Measurements from ENCODE around the gene CFAP69. TPM values are rescaled to one million over a fixed set of nuclear protein-coding genes. Genes with fewer than 3 reads are reported as not detected.

The CFAP69 gene
- total RNA-seq, 1 experiment from 2014 or later, result 3.4 TPM

DNA sequence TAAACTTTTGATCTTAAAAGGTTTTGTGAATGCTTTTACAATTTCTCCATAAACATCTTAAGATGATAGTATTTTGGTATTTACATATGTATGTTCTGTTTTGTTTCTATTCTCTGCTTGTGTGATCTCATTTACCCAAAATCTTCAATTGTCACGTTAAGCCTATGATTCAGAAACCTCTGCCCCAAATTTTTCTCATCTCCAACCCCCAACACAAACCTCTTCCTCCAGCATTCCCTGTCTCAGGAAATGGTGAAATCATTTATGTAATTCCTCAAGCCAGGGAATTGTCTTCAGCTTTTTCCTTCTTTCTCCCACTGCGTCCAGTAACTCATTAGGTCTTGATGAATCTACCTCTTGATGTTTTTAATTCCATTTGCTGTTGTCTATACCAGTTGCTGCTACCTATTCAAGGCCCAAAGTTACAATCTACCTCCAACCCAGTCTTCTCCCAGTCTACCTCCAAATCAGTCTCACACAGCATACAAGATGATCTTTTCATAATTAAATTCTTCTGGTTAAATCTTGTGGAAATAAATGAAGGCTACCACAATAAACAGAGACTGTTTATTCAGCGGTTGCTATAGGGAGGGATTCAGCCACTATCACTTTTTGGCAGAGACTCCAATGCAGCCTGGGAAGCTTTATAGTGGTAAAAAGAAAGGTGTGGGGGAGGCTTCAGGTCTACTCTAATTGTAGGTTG lies 5.8 kb downstream of the CFAP69 start:
- Mint-ChIP-seq H3K27ac (no peak overlapping the region), H3K36me3 (0 out of 2 replicates have a peak, but pooled peaks cover under 1% of the 10 kb centered on the region), H3K4me1 (peaks cover 20% of the 10 kb centered on the region), H3K9me3 (peaks cover 3% of the 10 kb centered on the region), H3K4me3 (no peak overlapping the region), H3K27me3 (ENCODE audit: low read depth) (peaks cover 19% of the 10 kb centered on the region)
- DNase-seq (ENCODE audit: low spot score) (no peak), ATAC-seq (no peak)
- TF ChIP-seq TP53 (CRISPR knock-in tag; IDR thresholded peaks at IDR 0.05), result no peak
- TF ChIP-seq, protein P1, sequence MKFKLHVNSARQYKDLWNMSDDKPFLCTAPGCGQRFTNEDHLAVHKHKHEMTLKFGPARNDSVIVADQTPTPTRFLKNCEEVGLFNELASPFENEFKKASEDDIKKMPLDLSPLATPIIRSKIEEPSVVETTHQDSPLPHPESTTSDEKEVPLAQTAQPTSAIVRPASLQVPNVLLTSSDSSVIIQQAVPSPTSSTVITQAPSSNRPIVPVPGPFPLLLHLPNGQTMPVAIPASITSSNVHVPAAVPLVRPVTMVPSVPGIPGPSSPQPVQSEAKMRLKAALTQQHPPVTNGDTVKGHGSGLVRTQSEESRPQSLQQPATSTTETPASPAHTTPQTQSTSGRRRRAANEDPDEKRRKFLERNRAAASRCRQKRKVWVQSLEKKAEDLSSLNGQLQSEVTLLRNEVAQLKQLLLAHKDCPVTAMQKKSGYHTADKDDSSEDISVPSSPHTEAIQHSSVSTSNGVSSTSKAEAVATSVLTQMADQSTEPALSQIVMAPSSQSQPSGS (CRISPR knock-in tag; IDR thresholded peaks at IDR 0.05; ENCODE audit: borderline replicate concordance, low read depth), result no peak
- no peak for TF ChIP-seq ZNF671 (CRISPR knock-in tag; IDR thresholded peaks at IDR 0.05)
- no peak for TF ChIP-seq GABPB1 (CRISPR knock-in tag; IDR thresholded peaks at IDR 0.05)
- no peak for TF ChIP-seq ZNF396 (CRISPR knock-in tag; IDR thresholded peaks at IDR 0.05; ENCODE audit: borderline replicate concordance)
- TF ChIP-seq CREM (CRISPR knock-in tag; IDR thresholded peaks at IDR 0.05), result no peak
- TF ChIP-seq, protein P2, sequence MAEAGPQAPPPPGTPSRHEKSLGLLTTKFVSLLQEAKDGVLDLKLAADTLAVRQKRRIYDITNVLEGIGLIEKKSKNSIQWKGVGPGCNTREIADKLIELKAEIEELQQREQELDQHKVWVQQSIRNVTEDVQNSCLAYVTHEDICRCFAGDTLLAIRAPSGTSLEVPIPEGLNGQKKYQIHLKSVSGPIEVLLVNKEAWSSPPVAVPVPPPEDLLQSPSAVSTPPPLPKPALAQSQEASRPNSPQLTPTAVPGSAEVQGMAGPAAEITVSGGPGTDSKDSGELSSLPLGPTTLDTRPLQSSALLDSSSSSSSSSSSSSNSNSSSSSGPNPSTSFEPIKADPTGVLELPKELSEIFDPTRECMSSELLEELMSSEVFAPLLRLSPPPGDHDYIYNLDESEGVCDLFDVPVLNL (CRISPR knock-in tag; IDR thresholded peaks at IDR 0.05; ENCODE audit: borderline replicate concordance, low read depth), result no peak
- TF ChIP-seq FOXJ3 (CRISPR knock-in tag; IDR thresholded peaks at IDR 0.05; ENCODE audit: borderline replicate concordance), result no peak
- TF ChIP-seq, protein P3, sequence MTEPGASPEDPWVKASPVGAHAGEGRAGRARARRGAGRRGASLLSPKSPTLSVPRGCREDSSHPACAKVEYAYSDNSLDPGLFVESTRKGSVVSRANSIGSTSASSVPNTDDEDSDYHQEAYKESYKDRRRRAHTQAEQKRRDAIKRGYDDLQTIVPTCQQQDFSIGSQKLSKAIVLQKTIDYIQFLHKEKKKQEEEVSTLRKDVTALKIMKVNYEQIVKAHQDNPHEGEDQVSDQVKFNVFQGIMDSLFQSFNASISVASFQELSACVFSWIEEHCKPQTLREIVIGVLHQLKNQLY (CRISPR knock-in tag; IDR thresholded peaks at IDR 0.05), result no peak
- CTCF ChIA-PET, result no interaction called here
- POLR2A ChIA-PET, result interaction anchor here (1.4 kb wide), 1 partner anchor 39 kb away, joined by 3 read pairs; the partner anchor contains the start of gene STEAP2

DNA sequence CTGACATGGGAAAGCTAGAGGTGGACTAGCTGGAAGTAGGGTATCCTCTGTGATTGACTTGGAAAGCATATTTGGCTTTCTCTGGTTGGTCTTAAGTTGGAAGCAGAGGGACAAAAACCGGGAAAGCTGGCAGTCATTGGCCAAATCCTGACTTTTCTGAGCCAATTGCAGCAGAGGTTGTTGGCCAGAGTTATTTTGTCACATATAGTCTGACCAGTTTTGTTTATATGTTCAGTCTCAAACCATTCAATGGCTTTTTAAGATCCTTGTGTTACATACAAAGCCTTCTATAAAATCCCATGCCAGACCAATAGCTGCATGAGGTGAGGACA lies 6.3 kb downstream of the CFAP69 start:
- no peak for DNase-seq (ENCODE audit: low spot score)
- ATAC-seq, result no peak
- CTCF ChIA-PET, result no interaction called here
- Mint-ChIP-seq H3K36me3 (peaks cover 4% of the 10 kb centered on the region; the same call in 1 of the 2 replicates), H3K27ac (no peak overlapping the region), H3K9me3 (peaks cover 8% of the 10 kb centered on the region), H3K4me3 (no peak overlapping the region), H3K27me3 (ENCODE audit: low read depth) (peaks cover 14% of the 10 kb centered on the region), H3K4me1 (peaks cover 15% of the 10 kb centered on the region)
- TF ChIP-seq TEAD1 (CRISPR knock-in tag; IDR thresholded peaks at IDR 0.05) (no peak), FOXK1 (CRISPR knock-in tag; IDR thresholded peaks at IDR 0.05) (no peak), SMAD3 (CRISPR knock-in tag; IDR thresholded peaks at IDR 0.05; ENCODE audit: borderline replicate concordance) (no peak), CREM (CRISPR knock-in tag; IDR thresholded peaks at IDR 0.05) (no peak), NFYB (CRISPR knock-in tag; conservative IDR thresholded peaks at IDR 0.05; ENCODE audit: low read depth) (no peak), GRHL2 (CRISPR knock-in tag; IDR thresholded peaks at IDR 0.05; ENCODE audit: insufficient replicate concordance, severe bottlenecking) (no peak), ZNF396 (CRISPR knock-in tag; IDR thresholded peaks at IDR 0.05; ENCODE audit: borderline replicate concordance) (no peak), TCF7 (CRISPR knock-in tag; IDR thresholded peaks at IDR 0.05; ENCODE audit: low read depth) (no peak), ZNF416 (CRISPR knock-in tag; IDR thresholded peaks at IDR 0.05) (no peak), NR1H2 (CRISPR knock-in tag; IDR thresholded peaks at IDR 0.05) (no peak), ZNF671 (CRISPR knock-in tag; IDR thresholded peaks at IDR 0.05) (no peak)
- TF ChIP-seq, protein P4, sequence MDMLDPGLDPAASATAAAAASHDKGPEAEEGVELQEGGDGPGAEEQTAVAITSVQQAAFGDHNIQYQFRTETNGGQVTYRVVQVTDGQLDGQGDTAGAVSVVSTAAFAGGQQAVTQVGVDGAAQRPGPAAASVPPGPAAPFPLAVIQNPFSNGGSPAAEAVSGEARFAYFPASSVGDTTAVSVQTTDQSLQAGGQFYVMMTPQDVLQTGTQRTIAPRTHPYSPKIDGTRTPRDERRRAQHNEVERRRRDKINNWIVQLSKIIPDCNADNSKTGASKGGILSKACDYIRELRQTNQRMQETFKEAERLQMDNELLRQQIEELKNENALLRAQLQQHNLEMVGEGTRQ (CRISPR knock-in tag; IDR thresholded peaks at IDR 0.05), result no peak
- TF ChIP-seq, protein P5, sequence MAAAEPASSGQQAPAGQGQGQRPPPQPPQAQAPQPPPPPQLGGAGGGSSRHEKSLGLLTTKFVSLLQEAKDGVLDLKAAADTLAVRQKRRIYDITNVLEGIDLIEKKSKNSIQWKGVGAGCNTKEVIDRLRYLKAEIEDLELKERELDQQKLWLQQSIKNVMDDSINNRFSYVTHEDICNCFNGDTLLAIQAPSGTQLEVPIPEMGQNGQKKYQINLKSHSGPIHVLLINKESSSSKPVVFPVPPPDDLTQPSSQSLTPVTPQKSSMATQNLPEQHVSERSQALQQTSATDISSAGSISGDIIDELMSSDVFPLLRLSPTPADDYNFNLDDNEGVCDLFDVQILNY (CRISPR knock-in tag; IDR thresholded peaks at IDR 0.05), result no peak
- TF ChIP-seq, protein P6, sequence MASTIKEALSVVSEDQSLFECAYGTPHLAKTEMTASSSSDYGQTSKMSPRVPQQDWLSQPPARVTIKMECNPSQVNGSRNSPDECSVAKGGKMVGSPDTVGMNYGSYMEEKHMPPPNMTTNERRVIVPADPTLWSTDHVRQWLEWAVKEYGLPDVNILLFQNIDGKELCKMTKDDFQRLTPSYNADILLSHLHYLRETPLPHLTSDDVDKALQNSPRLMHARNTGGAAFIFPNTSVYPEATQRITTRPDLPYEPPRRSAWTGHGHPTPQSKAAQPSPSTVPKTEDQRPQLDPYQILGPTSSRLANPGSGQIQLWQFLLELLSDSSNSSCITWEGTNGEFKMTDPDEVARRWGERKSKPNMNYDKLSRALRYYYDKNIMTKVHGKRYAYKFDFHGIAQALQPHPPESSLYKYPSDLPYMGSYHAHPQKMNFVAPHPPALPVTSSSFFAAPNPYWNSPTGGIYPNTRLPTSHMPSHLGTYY (CRISPR knock-in tag; IDR thresholded peaks at IDR 0.05), result no peak
- TF ChIP-seq, protein P7, sequence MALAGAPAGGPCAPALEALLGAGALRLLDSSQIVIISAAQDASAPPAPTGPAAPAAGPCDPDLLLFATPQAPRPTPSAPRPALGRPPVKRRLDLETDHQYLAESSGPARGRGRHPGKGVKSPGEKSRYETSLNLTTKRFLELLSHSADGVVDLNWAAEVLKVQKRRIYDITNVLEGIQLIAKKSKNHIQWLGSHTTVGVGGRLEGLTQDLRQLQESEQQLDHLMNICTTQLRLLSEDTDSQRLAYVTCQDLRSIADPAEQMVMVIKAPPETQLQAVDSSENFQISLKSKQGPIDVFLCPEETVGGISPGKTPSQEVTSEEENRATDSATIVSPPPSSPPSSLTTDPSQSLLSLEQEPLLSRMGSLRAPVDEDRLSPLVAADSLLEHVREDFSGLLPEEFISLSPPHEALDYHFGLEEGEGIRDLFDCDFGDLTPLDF (CRISPR knock-in tag; IDR thresholded peaks at IDR 0.05), result no peak
- TF ChIP-seq, protein P1 (CRISPR knock-in tag; IDR thresholded peaks at IDR 0.05; ENCODE audit: borderline replicate concordance, low read depth), result no peak
- TF ChIP-seq, protein P8, sequence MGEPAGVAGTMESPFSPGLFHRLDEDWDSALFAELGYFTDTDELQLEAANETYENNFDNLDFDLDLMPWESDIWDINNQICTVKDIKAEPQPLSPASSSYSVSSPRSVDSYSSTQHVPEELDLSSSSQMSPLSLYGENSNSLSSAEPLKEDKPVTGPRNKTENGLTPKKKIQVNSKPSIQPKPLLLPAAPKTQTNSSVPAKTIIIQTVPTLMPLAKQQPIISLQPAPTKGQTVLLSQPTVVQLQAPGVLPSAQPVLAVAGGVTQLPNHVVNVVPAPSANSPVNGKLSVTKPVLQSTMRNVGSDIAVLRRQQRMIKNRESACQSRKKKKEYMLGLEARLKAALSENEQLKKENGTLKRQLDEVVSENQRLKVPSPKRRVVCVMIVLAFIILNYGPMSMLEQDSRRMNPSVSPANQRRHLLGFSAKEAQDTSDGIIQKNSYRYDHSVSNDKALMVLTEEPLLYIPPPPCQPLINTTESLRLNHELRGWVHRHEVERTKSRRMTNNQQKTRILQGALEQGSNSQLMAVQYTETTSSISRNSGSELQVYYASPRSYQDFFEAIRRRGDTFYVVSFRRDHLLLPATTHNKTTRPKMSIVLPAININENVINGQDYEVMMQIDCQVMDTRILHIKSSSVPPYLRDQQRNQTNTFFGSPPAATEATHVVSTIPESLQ (CRISPR knock-in tag; IDR thresholded peaks at IDR 0.05), result no peak
- POLR2A ChIA-PET, result interaction anchor here (1.4 kb wide), 1 partner anchor 40 kb away, joined by 3 read pairs; the partner anchor contains the start of gene STEAP2

All from WTC11 (cell line).